ENCODE data around the gene MYH15. TPM values are rescaled to one million over a fixed set of nuclear protein-coding genes. Genes with fewer than 3 reads are reported as not detected.

The MYH15 gene
- total RNA-seq, 1 experiment from 2014 or later, result 1.2 TPM

DNA sequence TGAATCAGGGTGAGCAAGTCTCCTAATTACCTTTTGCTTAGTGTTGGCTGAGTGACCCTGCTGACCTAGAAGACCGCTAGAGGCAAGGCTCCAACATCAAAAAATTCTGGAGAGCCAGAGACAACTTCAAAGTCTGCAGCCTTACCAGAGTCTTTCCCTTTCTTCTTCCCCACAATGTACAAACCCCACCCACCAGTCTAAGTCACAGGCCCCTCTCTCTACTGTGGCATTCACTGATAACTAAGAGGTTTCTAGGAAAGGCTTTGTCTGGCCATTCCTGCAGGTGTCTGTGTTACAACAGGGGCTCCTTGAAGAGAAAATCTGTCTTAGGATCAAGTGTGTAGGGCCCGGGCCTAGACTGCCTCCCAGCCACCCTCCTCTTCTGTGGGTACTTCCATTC lies 525 bp downstream of the MYH15 start:
- Histone ChIP-seq H3K36me3 (ENCODE audit: control insufficient read depth, insufficient read depth, low read length) (no peaks in the 10 kb centered on the region), H3K4me1 (ENCODE audit: control insufficient read depth, insufficient read depth, low read length) (no peaks in the 10 kb centered on the region), H3K27me3 (ENCODE audit: control insufficient read depth, insufficient read depth, low read length) (peaks cover 2% of the 10 kb centered on the region; the same call in 1 of the 2 replicates), H3K9me3 (ENCODE audit: control insufficient read depth, insufficient read depth, low read depth, low read length) (no peaks in the 10 kb centered on the region), H3K27ac (ENCODE audit: low read length) (no peak overlapping the region), H3K4me3 (ENCODE audit: low read depth in 2 of 2, low read length in 2 of 2) (no peak overlapping the region)
- DNase-seq (ENCODE audit: low read depth, low spot score), result no peak
- ChIA-PET POLR2A (no interaction called here), CTCF (no interaction called here)
- in situ Hi-C loops (cut with HindIII; ENCODE audit: low pct_unique_long_range_greater_than_20kb, low sequenced_read_pairs) (no loop called here), intact Hi-C loops (cut with micrococcal nuclease; ENCODE audit: unreplicated experiment) (no loop called here)
- no peak for ATAC-seq
- BruUV-seq (replicated peaks), result no TSS peak
- TF ChIP-seq SIN3A (IDR thresholded peaks at IDR 0.05; ENCODE audit: borderline replicate concordance, insufficient read depth, low read depth, low read length) (no peak), TCF7L2 (IDR thresholded peaks at IDR 0.05; ENCODE audit: low read depth, low read length) (no peak), POLR2AphosphoS5 (IDR thresholded peaks at IDR 0.05; ENCODE audit: low read depth, low read length) (no peak)
- TF ChIP-seq, protein P1, sequence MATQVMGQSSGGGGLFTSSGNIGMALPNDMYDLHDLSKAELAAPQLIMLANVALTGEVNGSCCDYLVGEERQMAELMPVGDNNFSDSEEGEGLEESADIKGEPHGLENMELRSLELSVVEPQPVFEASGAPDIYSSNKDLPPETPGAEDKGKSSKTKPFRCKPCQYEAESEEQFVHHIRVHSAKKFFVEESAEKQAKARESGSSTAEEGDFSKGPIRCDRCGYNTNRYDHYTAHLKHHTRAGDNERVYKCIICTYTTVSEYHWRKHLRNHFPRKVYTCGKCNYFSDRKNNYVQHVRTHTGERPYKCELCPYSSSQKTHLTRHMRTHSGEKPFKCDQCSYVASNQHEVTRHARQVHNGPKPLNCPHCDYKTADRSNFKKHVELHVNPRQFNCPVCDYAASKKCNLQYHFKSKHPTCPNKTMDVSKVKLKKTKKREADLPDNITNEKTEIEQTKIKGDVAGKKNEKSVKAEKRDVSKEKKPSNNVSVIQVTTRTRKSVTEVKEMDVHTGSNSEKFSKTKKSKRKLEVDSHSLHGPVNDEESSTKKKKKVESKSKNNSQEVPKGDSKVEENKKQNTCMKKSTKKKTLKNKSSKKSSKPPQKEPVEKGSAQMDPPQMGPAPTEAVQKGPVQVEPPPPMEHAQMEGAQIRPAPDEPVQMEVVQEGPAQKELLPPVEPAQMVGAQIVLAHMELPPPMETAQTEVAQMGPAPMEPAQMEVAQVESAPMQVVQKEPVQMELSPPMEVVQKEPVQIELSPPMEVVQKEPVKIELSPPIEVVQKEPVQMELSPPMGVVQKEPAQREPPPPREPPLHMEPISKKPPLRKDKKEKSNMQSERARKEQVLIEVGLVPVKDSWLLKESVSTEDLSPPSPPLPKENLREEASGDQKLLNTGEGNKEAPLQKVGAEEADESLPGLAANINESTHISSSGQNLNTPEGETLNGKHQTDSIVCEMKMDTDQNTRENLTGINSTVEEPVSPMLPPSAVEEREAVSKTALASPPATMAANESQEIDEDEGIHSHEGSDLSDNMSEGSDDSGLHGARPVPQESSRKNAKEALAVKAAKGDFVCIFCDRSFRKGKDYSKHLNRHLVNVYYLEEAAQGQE (IDR thresholded peaks at IDR 0.05; ENCODE audit: insufficient read depth in 1 of 2, low read depth in 2 of 2, low read length in 1 of 2), result no peak
- TF ChIP-seq, protein P2, sequence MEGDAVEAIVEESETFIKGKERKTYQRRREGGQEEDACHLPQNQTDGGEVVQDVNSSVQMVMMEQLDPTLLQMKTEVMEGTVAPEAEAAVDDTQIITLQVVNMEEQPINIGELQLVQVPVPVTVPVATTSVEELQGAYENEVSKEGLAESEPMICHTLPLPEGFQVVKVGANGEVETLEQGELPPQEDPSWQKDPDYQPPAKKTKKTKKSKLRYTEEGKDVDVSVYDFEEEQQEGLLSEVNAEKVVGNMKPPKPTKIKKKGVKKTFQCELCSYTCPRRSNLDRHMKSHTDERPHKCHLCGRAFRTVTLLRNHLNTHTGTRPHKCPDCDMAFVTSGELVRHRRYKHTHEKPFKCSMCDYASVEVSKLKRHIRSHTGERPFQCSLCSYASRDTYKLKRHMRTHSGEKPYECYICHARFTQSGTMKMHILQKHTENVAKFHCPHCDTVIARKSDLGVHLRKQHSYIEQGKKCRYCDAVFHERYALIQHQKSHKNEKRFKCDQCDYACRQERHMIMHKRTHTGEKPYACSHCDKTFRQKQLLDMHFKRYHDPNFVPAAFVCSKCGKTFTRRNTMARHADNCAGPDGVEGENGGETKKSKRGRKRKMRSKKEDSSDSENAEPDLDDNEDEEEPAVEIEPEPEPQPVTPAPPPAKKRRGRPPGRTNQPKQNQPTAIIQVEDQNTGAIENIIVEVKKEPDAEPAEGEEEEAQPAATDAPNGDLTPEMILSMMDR (IDR thresholded peaks at IDR 0.05), result no peak

DNA sequence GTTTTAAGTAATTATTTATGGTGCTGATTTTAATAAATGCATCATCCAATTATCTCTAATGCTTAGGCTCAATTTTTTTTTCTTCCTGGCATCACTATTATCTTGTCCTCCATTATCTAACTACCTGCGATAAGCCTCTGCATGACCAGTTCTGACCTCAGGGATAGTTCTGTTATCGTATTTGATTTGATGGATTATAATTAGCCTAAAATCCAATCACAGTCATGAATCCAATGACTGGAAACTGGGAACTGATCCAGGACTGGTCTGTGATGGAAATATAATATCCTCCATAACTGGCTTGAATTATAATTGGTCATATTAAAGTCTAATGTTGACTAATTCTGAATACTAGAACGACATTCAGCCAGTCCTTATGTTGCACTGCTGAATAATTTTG lies 1.1 kb downstream of the MYH15 start:
- in situ Hi-C loops (cut with HindIII; ENCODE audit: low pct_unique_long_range_greater_than_20kb, low sequenced_read_pairs) (no loop called here), intact Hi-C loops (cut with micrococcal nuclease; ENCODE audit: unreplicated experiment) (no loop called here)
- ATAC-seq, result no peak
- no TSS peak for BruUV-seq (replicated peaks)
- no peak overlapping the region for H3K4me3 ChIP-seq (ENCODE audit: low read depth in 2 of 2, low read length in 2 of 2)
- H3K4me1 ChIP-seq (ENCODE audit: control insufficient read depth, insufficient read depth, low read length), result no peaks in the 10 kb centered on the region
- no peak for DNase-seq (ENCODE audit: low read depth, low spot score)
- H3K27ac ChIP-seq (ENCODE audit: low read length), result no peak overlapping the region
- ChIA-PET POLR2A (no interaction called here), CTCF (no interaction called here)
- no peaks in the 10 kb centered on the region for H3K36me3 ChIP-seq (ENCODE audit: control insufficient read depth, insufficient read depth, low read length)
- TF ChIP-seq, protein P2 (IDR thresholded peaks at IDR 0.05), result no peak
- no peak for TF ChIP-seq SIN3A (IDR thresholded peaks at IDR 0.05; ENCODE audit: borderline replicate concordance, insufficient read depth, low read depth, low read length)
- TF ChIP-seq TCF7L2 (IDR thresholded peaks at IDR 0.05; ENCODE audit: low read depth, low read length), result no peak
- TF ChIP-seq, protein P1 (IDR thresholded peaks at IDR 0.05; ENCODE audit: insufficient read depth in 1 of 2, low read depth in 2 of 2, low read length in 1 of 2), result no peak
- TF ChIP-seq POLR2AphosphoS5 (IDR thresholded peaks at IDR 0.05; ENCODE audit: low read depth, low read length), result no peak
- H3K9me3 ChIP-seq (ENCODE audit: control insufficient read depth, insufficient read depth, low read depth, low read length), result no peaks in the 10 kb centered on the region
- H3K27me3 ChIP-seq (ENCODE audit: control insufficient read depth, insufficient read depth, low read length), result peaks cover 1% of the 10 kb centered on the region; the same call in 1 of the 2 replicates
